A549 treated with RU486 at 1 μM for 4 hours (cell line): ENCODE results near the gene SSBP4. TPM values are rescaled to one million over a fixed set of nuclear protein-coding genes. Genes with fewer than 3 reads are reported as not detected.

Experiments
- total RNA-seq: library from RNA; stranded (reverse); fragments of 200-300 nt; extraction: Qiagen RNA extraction; gene quantifications from 5 replicates; pipeline ENCODE4 v1.2.3, GENCODE V29; 2022; ENCODE audit warnings: low read depth

The SSBP4 gene
- total RNA-seq: 34.1 to 57.9 TPM (median 51.4 TPM) in 5 replicates

DNA sequence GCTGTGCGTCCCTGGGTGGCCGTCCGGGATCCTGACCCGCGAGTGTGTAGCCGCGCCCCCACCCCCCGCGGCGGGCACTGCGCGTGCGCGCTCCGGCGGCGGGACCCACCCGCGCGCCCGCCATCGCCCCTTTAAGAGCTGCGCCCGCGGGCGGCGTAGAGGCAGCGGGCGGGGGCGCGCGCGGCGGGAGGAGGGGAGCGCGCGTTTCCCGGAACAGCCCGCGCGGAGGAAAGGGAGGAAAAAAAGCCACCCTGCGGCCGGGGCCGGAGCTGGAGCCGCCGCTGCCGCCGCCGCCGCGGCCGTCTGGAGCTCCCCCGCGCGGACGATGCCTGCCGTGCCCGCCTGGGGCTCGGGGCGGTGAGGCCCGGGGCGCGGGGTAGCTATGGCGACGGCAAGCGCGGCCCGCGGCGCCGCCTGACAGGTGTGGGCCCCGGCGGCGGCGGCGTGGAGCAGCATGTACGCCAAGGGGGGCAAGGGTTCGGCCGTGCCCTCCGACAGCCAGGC lies at the start of gene SSBP4:
SSBP4 (plus strand) TSS at position 204 of the 504 bp plus-strand sequence; CDS start at position 455, 251 bp downstream.

DNA sequence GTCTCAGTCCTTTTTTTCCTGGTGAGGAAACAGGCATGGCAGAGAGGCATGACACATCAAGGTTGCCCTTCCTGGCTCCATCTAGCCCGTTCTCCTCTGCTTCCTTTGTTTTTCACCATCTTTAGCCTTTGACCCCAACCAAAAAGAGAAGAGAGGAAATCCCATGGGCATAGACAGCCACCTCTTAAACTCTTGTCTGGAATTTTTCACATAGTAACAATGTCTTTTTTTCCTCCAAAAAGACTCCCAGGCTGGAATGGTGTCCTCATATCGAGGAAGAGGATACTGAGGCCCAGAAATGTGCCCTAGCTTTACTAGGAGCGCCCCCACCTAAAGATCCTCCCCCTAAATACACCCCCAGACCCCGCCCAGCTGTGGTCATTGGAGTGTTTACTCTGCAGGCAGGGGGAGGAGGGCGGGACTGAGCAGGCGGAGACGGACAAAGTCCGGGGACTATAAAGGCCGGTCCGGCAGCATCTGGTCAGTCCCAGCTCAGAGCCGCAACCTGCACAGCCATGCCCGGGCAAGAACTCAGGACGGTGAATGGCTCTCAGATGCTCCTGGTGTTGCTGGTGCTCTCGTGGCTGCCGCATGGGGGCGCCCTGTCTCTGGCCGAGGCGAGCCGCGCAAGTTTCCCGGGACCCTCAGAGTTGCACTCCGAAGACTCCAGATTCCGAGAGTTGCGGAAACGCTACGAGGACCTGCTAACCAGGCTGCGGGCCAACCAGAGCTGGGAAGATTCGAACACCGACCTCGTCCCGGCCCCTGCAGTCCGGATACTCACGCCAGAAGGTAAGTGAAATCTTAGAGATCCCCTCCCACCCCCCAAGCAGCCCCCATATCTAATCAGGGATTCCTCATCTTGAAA lies 33.3 kb upstream of the SSBP4 start, which contains the start of gene GDF15:
GDF15 (plus strand) TSS at position 484 of the 868 bp plus-strand sequence; CDS start at position 516, 32 bp downstream.

GRCh38 chr19:18397242-18398202 lies 21.7 kb upstream of the SSBP4 start, which contains the start of gene LRRC25:
LRRC25 (minus strand) TSS chr19:18397622; CDS start chr19:18396963, 659 bp downstream.

DNA sequence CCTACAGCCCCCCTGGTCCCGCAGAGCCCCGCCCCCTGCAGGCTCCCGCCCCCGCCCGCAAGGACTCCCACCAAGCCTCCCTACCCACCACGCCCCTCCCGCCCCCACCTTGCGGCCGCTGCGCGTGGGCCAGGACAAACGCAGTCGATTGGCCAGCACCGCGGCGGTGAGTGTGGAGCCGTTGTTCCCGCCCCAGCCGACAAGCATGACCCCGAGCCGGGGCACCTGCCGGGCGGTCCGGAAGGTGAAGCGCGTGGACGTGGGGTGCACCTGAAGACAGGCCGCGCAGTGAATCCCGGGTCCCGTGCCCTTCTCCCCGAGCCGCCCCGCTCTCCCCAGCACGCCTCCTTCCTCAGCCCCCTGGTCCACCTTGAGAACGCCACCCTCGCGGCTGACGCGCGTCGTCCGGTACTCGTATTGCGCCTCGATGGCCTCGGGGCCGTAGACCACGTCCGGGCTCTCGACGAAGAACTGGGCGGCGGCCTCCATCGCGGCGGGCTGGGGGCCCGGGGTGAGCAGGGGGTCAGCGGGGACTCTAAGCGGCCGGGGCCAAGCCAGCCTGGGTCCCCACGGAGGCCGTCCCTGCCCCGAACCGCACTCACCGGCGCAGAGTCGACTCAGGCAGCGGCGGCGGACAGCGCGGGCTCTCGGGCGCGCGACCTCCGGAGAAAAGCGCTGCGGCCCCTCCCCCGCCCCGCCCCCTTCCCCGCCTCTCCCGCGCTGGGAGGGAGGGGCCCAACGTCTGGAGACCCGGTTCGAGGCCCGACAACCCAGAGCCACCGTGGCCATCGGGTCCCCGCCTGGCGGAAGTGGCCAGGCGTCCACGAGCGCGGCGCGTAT lies 18.5 kb downstream of the SSBP4 start, which contains the start of gene ISYNA1:
ISYNA1 (minus strand) TSS at position 643 of the 840 bp plus-strand sequence; CDS start at position 489, 154 bp downstream.

Other genes with a start within 250 kb of the SSBP4 start
- 10.4 to 22.0 TPM (median 15.3 TPM) in 5 replicates for gene IFI30, start 245.6 kb upstream of the SSBP4 start, total RNA-seq
- gene MPV17L2, start 226.2 kb upstream of the SSBP4 start, total RNA-seq: 9.0 to 13.3 TPM (median 10.7 TPM) in 5 replicates
- gene RAB3A, start 215.4 kb upstream of the SSBP4 start, total RNA-seq: 0.53 to 1.1 TPM (median 0.57 TPM) in 5 replicates
- 0.27 to 0.50 TPM in 2 of 5 replicates, not detected in the others for gene PDE4C, start 193.0 kb upstream of the SSBP4 start, total RNA-seq
- 0.32 to 0.49 TPM (median 0.40 TPM) in 5 replicates for gene IQCN, start 144.9 kb upstream of the SSBP4 start, total RNA-seq
- gene JUND, start 137.8 kb upstream of the SSBP4 start, total RNA-seq: 35.1 to 63.5 TPM (median 51.7 TPM) in 5 replicates
- 228 to 256 TPM (median 239 TPM) in 5 replicates for gene LSM4, start 96.3 kb upstream of the SSBP4 start, total RNA-seq
- gene PGPEP1, start 78.8 kb upstream of the SSBP4 start, total RNA-seq: 2.6 to 3.1 TPM (median 2.6 TPM) in 5 replicates
- gene GDF15, start 33.2 kb upstream of the SSBP4 start, total RNA-seq: 30.3 to 66.7 TPM (median 56.0 TPM) in 5 replicates
- gene LRRC25, start 21.8 kb upstream of the SSBP4 start, total RNA-seq: not detected in 5 replicates
- gene ISYNA1, start 18.7 kb downstream of the SSBP4 start, total RNA-seq: 27.1 to 47.3 TPM (median 45.2 TPM) in 5 replicates
- 3.9 to 6.1 TPM (median 5.6 TPM) in 5 replicates for gene ELL, start 102.7 kb downstream of the SSBP4 start, total RNA-seq
- 116 to 161 TPM (median 147 TPM) in 5 replicates for gene FKBP8, start 124.2 kb downstream of the SSBP4 start, total RNA-seq
- gene KXD1, start 138.5 kb downstream of the SSBP4 start, total RNA-seq: 81.6 to 108 TPM (median 102 TPM) in 5 replicates
- gene UBA52, start 152.5 kb downstream of the SSBP4 start, total RNA-seq: 1,017 to 1,354 TPM (median 1,138 TPM) in 5 replicates
- 43.0 to 66.6 TPM (median 58.2 TPM) in 5 replicates for gene REX1BD, start 169.4 kb downstream of the SSBP4 start, total RNA-seq
- gene CRLF1, start 187.4 kb downstream of the SSBP4 start, total RNA-seq: 1.1 to 4.2 TPM (median 3.3 TPM) in 5 replicates
- 3.8 to 6.7 TPM (median 5.8 TPM) in 5 replicates for gene TMEM59L, start 193.5 kb downstream of the SSBP4 start, total RNA-seq
- 2.4 to 4.7 TPM (median 2.9 TPM) in 5 replicates for gene KLHL26, start 217.6 kb downstream of the SSBP4 start, total RNA-seq